WTC11 (cell line): Measurements from ENCODE around the gene CLDN2. TPM values are rescaled to one million over a fixed set of nuclear protein-coding genes. Genes with fewer than 3 reads are reported as not detected.

Experiments used
- total RNA-seq: library from RNA; stranded (reverse); gene quantifications from 3 replicates; pipeline ENCODE4 v1.2.3, GENCODE V29; 2021

CLDN2 gene
- total RNA-seq, 1 experiment from 2014 or later = 0.11 TPM

Other genes with a start within 250 kb of the CLDN2 start
- gene RNF128, start 193.7 kb upstream of the CLDN2 start, total RNA-seq = 0.99 to 1.1 TPM (median 1.0 TPM) in 3 replicates
- 5.8 to 6.3 TPM (median 6.3 TPM) in 3 replicates for gene TBC1D8B, start 117.7 kb upstream of the CLDN2 start, total RNA-seq
- gene RIPPLY1, start 17.1 kb upstream of the CLDN2 start, total RNA-seq = not detected in 3 replicates
- gene MORC4, start 79.8 kb downstream of the CLDN2 start, total RNA-seq = 2.8 to 4.6 TPM (median 3.0 TPM) in 3 replicates
- gene RBM41, start 198.4 kb downstream of the CLDN2 start, total RNA-seq = 20.6 to 24.6 TPM (median 22.0 TPM) in 3 replicates